ENCODE data around the gene EFCC1. TPM values are rescaled to one million over a fixed set of nuclear protein-coding genes. Genes with fewer than 3 reads are reported as not detected.

EFCC1 gene
- total RNA-seq, 2 donors from 2014 or later, result 0.31 to 0.93 TPM

DNA sequence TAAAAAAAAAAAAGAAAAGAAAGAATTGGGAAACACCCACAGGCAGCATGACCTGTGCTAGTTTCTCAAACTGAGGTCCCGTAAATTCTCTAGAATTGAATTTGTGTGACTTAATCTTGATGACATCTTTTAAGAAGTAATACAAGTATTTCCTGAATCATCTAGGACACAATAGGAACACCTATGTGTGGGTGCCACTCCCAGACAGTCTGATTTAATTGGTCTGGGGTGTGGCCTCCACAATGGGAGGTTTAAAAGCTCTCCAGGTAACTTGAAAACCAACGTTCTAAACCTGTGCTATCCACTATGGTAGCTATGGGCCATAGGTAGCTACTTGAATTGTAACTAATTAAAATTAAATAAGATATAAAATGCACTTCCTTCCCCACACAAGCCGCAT is 35.3 kb upstream of the EFCC1 start:
- Mint-ChIP-seq H3K27ac (no peak overlapping the region), H3K4me1 (peaks cover 36% of the 10 kb centered on the region), H3K9me3 (peaks cover 3% of the 10 kb centered on the region), H3K36me3 (ENCODE audit: low read depth) (no peaks in the 10 kb centered on the region), H3K4me3 (no peak overlapping the region), H3K27me3 (ENCODE audit: insufficient read depth) (peaks cover 9% of the 10 kb centered on the region)
- H3K4me1 ChIP-seq (ENCODE audit: control insufficient read depth, insufficient read depth, low read length), result no peaks in the 10 kb centered on the region
- no peaks in the 10 kb centered on the region for H3K27me3 ChIP-seq (ENCODE audit: control insufficient read depth, insufficient read depth, low read length, poor library complexity, severe bottlenecking)
- DNase-seq, result no peak
- no peak overlapping the region for H3K27ac ChIP-seq (ENCODE audit: low read depth, low read length)
- H3K4me3 ChIP-seq (ENCODE audit: low read length), result no peak overlapping the region
- H3K9me3 ChIP-seq (ENCODE audit: control insufficient read depth, low read length), result no peaks in the 10 kb centered on the region
- H3K9ac ChIP-seq (ENCODE audit: extremely low read depth, low read length, poor library complexity, severe bottlenecking), result no peak overlapping the region
- WGBS, 2 experiments (ENCODE audit: insufficient coverage in 1 of 2, insufficient read length in 1 of 2), result 94 to 100% methylated on average over 1 to 3 of the region's 3 CpGs
- no peak for TF ChIP-seq CTCF (conservative IDR thresholded peaks at IDR 0.05)
- H3K36me3 ChIP-seq (ENCODE audit: control insufficient read depth, insufficient read depth, low read length), result no peaks in the 10 kb centered on the region

- H3K4me3 Mint-ChIP-seq, result no peak overlapping the region
- Histone ChIP-seq H3K9ac (ENCODE audit: extremely low read depth, low read length, poor library complexity, severe bottlenecking) (no peak overlapping the region), H3K4me1 (ENCODE audit: control insufficient read depth, insufficient read depth, low read length) (no peaks in the 10 kb centered on the region), H3K9me3 (ENCODE audit: control insufficient read depth, low read length) (no peaks in the 10 kb centered on the region), H3K27me3 (ENCODE audit: control insufficient read depth, insufficient read depth, low read length, poor library complexity, severe bottlenecking) (no peaks in the 10 kb centered on the region), H3K27ac (ENCODE audit: low read depth, low read length) (no peak overlapping the region), H3K36me3 (ENCODE audit: control insufficient read depth, insufficient read depth, low read length) (no peaks in the 10 kb centered on the region), H3K4me3 (ENCODE audit: low read length) (no peak overlapping the region)
- H3K9me3 Mint-ChIP-seq, result no peaks in the 10 kb centered on the region
- H3K27ac Mint-ChIP-seq, result no peak overlapping the region
- TF ChIP-seq CTCF (conservative IDR thresholded peaks at IDR 0.05), result no peak
- no peak for DNase-seq
- WGBS, 2 experiments (ENCODE audit: insufficient coverage in 1 of 2, insufficient read length in 1 of 2), result 95 to 96% methylated on average over 4 to 6 of the region's 6 CpGs
- H3K27me3 Mint-ChIP-seq (ENCODE audit: insufficient read depth), result peaks cover 8% of the 10 kb centered on the region
- H3K36me3 Mint-ChIP-seq (ENCODE audit: low read depth), result no peaks in the 10 kb centered on the region
- H3K4me1 Mint-ChIP-seq, result peaks cover 16% of the 10 kb centered on the region
Observed at GRCh38 chr3:128967748-128968355, 33.3 kb upstream of the EFCC1 start.

GRCh38 chr3:128969993-128970739 is 30.9 kb upstream of the EFCC1 start:
- Mint-ChIP-seq H3K4me1 (peaks cover 2% of the 10 kb centered on the region), H3K27me3 (ENCODE audit: insufficient read depth) (peaks cover 8% of the 10 kb centered on the region), H3K4me3 (no peak overlapping the region), H3K9me3 (no peaks in the 10 kb centered on the region), H3K36me3 (ENCODE audit: low read depth) (no peaks in the 10 kb centered on the region), H3K27ac (no peak overlapping the region)
- DNase-seq, result peak; percentile 83
- no peaks in the 10 kb centered on the region for H3K36me3 ChIP-seq (ENCODE audit: control insufficient read depth, insufficient read depth, low read length)
- WGBS, 2 experiments (ENCODE audit: insufficient coverage in 1 of 2, insufficient read length in 1 of 2), result 23 to 40% methylated on average over 6 to 12 of the region's 12 CpGs
- TF ChIP-seq CTCF (conservative IDR thresholded peaks at IDR 0.05), result peak; percentile 97
- no peak overlapping the region for H3K4me3 ChIP-seq (ENCODE audit: low read length)
- H3K9me3 ChIP-seq (ENCODE audit: control insufficient read depth, low read length), result no peaks in the 10 kb centered on the region
- no peaks in the 10 kb centered on the region for H3K4me1 ChIP-seq (ENCODE audit: control insufficient read depth, insufficient read depth, low read length)
- H3K9ac ChIP-seq (ENCODE audit: extremely low read depth, low read length, poor library complexity, severe bottlenecking), result no peak overlapping the region
- no peak overlapping the region for H3K27ac ChIP-seq (ENCODE audit: low read depth, low read length)
- H3K27me3 ChIP-seq (ENCODE audit: control insufficient read depth, insufficient read depth, low read length, poor library complexity, severe bottlenecking), result no peaks in the 10 kb centered on the region

All from endodermal cell (in vitro differentiated cells).